Activated CD4-positive, CD25-positive, alpha-beta regulatory T cell treated with anti-CD3 and anti-CD28 coated beads, Interleukin-2, amount 50 U/mL, for 72 hours (primary cell): ENCODE measurements around the gene PHACTR3.
A peak's percentile ranks its signal among the peaks of the same experiment; 100 is the strongest.
"Not testable (repeated sequence)": the region's sequence is repeated elsewhere in the genome, so short reads cannot be mapped to it uniquely, and the experiment has no call there.

Experiments used
- DNase-seq: peaks from one replicate; pipeline ENCODE4 v3.0.0; 2021

PHACTR3 gene

DNA sequence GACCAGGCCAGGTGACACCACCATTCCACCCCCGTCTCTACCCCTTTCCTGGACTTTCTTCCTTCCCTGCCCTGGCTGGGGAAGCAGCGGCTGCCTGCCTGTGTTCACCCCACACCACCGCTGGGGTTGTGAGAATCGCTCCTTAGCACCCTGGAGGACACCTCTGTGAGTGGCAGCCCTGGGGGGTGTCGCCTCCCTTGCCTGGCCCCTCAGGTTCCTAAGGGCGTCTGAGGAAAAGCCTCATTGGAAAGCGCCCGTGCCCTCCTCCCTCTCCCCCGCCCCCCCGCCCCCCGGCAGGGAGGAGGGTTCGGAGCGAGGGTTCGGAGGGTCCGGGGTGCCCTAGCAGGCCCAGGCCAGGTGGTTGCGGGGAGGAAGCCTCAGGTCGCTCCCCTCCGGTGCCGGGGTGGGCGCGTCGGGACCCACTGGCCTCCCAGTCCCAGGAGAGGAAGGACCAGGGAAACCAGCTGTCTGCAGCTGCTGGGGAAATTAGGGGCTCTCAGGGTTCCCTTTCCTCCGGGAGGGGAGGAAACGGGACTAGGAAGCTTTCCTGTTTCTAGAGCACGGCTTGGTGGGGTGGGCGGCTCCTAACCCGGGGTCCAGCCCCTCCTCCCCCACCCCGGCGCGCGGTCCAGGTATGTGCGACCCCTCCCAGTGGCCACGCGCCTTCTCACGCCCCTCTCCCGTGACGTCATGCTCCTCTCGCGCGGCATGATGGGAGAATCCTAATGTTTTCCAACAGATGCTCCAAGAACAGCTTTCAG lies at the start of gene PHACTR3:
Gene PHACTR3, plus strand, starts transcription at position 760 of the 761 bp plus-strand sequence. CDS start 475 bp downstream, outside the sequence.
- no peak for DNase-seq

DNA sequence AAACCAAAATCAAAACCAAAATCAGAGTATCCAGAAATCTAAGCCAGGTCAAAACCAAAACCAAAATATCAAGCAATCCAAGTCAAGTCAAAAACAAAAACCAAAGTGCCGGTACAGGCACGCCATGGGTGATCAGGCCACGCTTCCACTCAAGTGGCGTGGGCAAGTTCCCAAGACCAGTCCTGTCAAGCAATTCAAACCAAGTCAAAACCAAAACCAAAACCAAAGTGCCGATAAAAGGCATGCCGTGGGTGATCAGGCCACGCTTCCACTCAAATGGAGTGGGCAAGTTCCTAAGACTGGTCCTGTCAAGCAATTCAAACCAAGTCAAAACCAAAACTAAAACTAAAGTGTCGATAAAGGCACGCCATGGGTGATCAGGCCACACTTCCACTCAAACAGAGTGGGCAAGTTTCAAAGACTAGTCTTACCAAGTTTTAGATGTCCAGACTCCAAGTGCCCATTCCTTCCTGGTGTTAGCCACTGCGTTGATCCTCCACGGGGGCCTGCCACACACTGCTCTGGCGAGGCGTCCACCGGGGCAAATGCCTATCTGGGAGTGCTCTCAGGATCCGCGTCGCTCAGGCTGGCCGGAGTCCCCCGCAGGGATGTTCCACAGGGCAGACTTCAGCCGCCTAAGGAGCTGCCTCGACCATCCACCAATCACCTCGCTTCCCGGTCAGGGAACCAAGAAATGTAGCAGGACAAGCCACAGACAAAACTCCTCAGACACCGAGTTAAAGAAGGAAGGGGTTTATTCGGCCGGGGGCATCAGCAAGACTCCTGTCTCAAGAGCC lies 46.4 kb upstream of the PHACTR3 start:
- not testable (repeated sequence) for DNase-seq

DNA sequence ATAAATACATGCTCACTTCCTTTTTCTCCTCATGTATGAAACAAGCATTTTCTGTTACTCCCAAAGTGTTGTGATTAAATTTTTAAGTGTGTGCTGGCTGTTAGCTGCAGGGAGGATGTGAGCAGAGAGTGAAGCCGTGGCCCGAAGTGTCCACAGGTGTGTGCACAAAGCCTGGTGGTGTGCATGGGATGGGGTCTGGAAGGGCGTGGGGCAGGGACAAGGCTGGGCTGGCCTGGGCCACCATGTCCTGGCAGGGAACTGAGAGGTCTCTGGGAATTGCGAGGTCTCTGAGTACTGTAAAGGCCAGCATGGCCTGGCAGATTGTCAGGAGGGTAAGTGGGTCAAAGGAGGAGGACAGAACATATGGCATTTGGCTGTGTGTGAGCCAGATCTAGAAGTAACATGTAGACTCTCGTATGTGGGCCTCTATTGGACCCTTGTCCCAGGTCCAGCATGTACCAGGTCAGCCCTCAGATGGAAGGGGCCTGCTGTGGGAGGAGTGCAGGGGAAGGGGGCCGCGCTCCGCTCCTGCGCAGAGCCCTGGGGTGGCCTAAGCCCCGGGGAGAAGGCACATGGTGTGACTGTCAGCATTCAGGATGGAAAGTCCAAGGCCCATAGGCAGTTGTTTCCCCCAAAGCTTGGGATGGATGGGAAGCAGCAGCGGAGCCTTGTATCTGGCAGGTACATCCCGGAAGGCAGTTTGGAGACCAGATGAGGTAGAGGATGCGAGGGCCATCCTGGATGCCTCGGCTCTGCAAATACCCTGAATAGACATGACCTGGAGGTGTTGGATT lies 45.1 kb upstream of the PHACTR3 start:
- no peak for DNase-seq

DNA sequence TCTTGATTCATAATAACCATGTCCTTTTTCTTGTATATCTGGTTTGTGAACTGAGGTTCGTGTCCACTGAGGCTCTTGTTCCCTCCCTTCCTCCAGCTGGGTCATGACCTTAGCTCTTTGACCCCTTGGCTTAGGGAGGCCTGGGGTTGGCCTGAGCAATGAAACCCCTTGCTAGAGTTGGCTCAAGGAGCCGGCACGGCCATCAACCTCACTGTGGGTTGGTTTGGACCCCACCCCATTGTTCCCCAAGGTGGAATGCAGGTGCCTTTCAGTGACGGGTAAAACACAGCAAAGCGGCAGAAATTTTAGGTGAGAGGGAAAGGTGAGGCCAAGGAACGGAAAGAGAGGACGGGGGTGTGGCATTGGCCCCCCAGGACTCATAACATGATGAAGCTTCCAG lies 44.5 kb upstream of the PHACTR3 start:
- no peak for DNase-seq

DNA sequence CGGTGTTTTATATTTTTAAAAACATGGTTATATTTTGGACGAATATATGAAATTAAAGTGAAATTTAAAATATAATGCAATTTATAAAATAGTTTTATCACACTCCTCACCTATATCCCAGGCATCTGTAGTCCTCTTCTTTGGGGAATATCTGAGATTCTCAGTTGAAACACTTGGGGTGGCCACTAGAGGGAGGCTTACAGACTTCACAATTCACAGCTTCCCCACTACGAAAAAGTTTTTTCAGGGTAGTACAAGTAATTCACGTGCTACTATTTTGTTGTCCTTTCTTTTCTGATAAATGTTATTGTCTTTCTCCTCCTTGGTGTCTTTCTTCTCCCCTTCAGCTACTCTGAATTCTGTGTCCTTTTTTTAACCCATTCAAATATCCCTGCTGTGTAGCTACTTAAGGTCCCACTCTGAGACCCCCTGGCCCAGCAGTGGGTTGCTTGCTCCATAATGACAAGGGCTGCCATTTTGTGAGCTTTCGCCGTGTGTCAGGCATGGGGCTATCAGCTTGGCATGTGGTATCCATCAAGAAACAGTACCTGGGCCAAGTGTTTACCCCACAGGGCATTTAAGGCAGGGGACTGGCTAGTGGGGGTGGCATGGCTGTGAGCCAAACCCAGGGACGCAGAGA lies 43.6 kb upstream of the PHACTR3 start:
- DNase-seq: no peak

DNA sequence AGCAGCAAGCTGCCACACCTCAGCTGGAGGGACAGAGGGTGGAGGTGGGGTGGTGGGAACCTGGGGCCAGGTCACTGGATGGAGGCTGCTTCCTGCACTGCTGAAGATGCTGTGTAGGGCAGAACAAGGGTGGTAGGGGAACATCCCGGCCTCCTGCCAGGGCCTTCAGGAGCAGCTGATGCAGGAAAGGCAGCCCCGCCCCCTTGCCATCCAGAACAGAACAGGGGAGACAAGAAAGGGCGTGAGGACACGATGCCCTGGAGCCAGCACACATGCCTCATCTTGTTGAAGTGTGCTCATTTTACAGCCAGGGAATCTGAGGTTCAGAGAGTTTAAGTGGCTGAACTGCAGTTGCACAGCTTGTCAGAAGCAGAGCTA lies 43.1 kb upstream of the PHACTR3 start:
- no peak for DNase-seq

DNA sequence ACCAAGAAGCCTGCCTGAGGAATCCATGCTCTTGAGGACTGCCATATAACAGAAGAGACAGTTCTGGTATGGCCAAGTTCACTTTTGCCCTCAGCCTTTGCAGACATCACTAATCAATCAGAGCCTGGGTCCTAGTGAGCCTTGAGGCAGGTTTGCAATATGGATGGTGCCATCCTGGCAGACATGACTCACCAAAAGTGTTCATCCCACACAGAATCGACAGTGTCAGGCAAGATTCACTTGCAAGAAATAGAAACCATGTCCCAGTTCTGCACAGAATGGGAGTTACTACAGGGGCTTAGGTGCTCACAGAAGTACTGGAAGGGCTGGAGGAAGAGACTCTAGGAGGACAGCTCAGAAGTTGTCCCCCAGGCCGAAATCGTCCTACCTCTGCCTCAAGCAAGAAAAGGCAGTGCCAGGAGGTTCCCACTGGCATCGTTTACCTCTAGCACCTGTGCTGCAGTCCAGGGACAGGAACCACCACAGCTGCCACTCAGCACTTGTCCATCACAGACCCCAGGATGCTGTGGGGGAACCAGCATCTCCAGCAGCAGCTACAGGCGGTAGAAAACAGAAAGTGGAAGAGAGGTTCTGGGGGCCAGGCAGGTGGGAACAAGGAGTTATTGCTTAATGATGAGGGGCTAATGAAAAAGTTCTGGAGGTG lies 42.6 kb upstream of the PHACTR3 start:
- no peak for DNase-seq

DNA sequence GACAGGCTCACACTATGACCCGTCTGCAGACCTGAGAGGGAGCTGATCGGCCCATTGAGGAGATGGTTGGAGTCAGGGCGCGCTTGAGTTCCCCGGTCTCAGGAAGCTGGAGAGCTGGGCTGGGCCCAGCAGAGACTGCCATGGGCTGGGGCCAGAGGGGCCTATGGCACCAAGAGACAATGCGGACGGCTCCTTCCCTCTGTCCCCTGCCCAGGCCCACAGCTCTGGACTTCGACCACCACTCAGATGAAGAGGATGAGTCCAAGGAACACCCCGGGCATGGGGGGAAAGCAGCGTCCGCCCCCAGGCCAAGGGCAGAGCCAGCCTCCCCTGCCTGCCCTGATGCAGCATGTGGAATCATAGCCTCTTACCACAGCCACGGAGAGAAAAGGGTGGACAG lies 40.2 kb upstream of the PHACTR3 start:
- DNase-seq: no peak

DNA sequence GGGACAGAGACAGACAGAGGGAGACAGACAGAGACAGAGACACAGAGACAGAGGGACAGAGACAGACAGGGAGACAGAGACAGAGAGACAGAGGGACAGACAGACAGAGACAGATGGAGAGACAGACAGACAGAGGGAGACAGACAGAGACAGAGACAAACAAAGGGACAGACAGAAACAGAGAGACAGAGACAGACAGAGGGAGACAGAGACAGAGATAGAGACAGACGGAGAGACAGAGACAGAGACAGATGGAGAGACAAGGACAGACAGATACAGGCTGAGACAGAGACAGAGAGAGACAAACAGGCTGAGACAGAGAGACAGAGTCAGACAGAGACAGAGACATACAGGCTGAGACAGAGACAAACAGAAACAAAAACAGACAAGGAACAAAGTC lies 39.4 kb upstream of the PHACTR3 start:
- no peak for DNase-seq

DNA sequence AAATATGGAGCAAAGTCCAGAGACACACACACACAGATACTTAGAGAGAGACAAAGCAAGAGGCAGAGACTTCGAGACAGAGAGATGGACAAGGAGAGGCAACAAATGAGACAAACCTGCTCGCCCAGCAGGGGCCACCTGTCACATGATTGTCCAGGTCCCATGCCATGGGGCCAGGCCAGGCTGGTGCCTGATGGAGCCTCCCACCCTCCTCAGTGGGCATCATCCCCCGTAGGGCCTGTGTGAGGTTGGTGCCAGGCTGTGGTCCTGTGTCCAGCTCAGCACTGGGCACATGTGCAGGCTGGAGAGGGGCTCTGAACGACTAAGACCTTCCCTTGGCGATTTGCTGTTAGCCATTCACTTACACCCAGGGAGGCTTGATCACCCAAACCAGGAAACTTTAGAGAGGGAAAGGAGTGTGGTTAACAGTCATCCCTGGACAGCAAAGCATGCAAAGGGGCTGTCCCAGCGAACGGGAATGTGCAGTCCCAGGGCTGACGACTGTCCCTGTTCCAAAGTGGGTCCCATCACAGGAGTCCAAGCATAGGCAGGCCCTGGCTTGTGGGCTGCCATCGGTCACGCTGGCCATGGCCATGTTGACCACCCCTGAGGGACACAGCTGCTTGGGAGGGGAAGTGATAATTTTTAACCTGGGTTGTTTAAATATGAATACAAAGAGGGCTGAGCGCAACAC lies 38.4 kb upstream of the PHACTR3 start:
- no peak for DNase-seq

DNA sequence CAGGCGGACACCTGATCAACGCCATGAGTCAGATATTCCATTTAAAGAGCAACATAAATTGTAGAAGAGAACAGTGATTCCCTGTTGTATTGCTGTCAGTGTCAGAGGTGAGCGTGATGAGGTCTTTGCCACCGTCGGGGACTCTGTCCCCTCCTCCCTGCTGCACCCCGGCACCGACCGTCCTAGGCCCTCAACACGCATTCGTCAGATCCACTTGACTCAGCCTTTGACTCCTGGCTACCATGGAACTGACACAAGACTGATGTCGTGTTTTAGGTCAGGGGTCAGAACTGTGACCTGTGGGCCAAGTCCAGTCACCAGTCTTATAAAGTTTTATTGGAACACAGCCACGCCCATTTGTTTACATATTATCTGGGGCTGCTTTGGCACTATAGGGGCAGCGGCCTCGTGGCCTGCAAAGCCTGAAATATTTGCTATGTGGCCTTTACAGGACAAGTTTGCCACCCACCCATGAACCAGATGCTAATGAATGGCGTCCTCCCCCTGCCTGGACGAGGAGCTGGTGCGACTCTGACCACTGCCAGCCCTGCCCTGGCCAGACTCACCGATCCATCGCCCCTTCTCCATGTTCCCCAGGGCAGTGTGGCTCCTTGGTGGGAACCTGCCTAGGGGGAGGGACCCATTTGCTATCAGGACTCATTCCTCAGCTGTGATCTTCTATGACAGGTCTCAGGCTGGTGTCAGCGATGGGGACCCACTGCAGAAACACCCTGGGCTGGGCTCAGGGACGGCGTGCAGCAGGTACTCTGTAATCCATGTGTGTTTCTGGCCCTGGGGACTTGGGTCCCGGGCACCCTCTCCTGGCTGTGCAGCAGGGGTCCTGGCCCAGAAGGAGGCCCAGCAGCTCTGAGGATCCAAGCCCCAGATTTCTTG lies 37.5 kb upstream of the PHACTR3 start:
- DNase-seq: no peak

DNA sequence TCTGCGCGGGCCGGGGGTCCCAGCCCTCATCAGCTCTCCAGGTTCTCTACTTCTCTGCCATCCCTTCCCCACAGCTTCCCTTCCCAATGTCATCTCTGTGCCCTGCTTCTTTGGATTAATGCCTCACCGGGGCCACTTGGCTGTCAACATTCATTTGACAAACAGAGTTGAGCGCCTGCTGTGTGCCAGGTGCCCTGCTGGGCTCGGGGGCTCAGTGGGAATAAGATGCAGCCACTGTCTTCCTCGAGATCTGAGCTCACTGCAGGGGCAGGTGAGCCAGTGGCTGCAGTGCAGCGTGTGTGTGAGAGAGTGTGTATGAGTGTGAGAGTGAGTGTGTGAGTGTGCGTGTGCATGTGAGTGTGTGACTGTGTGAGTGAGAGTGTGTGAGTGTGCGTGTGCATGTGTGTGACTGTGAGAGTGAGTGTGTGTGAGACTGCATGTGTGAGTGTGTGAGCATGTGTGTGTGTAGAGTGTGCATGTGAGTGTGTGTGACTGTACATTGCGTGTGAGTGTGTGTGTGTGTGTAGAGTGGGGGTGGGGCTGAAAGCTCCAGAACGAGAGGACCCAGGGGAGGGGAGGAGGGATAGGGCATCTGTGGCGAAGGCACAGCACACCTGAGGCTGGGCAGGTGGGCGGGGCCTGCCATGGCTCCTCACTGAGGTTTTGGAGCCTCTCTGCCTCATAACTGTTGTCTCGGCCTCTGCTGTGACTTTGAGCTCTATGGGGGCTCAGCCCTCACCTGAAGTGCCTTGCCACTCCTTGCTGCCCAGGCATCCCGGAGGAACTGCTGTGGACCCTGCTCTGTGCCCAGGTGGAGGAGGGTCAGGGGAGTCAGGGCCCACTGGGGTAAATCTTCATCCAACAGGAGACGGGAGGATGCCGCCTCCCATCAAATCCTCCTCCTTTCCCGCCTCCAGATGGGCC lies 36.5 kb upstream of the PHACTR3 start:
- no peak for DNase-seq

DNA sequence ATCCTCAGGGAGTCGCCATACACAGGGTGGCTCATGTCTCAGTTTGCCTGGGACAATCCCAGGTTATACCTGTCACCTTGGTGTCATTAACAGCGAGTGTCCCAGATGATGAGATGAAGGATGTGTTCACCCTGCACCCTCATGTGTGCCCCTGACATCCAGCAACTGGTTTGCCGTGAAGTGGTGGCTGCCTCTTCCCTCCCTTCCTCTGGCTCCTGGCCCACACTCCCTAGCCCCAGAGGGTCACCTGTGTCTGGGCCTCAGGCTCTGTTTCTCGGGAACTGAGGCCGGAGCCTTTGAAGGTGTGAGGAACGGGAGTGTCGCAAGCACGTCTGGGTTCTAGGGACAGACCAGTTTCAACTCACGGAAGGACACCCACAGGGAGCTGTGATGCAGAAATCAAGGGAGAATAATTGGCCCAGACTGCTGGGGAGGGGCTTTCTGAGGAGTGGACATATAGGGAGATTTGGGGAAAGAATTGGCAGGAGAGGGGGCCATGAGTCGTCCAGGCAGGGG lies 35.8 kb upstream of the PHACTR3 start:
- DNase-seq: no peak

DNA sequence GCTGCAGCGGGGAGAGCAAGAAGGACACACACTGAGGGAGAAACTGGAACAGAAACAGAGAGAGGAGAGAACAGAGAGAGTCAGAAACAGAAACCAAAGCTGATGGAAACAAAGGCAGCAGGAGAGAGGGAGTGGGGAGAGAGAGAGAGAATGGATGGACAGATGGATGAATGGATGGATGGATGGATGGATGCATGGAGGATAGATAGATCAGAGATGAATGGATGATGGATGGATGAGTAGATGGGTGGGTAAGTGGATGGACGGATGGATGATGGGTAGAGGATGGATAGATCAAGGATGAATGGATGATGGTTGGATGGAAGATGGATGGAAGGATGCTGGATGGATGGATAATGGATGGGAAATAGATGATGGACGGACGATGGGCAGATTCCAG lies 35.0 kb upstream of the PHACTR3 start:
- no peak for DNase-seq

DNA sequence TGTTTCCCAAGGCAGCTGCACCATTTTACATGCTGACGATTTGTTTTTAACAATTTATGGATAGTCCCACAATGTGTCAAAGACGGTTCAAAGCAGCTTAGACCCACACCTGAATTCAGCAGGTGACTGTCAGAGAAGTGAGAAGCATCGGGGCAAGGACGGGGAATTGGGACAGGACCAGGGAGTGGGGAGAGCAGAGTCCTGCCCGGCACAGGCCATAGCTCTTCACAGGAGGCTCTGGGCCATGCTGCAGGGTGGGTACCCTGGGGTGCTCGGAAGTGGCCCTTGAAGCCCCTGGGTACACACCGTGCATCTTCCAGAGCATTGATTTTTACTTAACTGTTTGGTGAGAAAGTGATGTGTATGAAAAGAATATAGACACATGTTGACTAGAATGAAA lies 33.2 kb upstream of the PHACTR3 start:
- no peak for DNase-seq

DNA sequence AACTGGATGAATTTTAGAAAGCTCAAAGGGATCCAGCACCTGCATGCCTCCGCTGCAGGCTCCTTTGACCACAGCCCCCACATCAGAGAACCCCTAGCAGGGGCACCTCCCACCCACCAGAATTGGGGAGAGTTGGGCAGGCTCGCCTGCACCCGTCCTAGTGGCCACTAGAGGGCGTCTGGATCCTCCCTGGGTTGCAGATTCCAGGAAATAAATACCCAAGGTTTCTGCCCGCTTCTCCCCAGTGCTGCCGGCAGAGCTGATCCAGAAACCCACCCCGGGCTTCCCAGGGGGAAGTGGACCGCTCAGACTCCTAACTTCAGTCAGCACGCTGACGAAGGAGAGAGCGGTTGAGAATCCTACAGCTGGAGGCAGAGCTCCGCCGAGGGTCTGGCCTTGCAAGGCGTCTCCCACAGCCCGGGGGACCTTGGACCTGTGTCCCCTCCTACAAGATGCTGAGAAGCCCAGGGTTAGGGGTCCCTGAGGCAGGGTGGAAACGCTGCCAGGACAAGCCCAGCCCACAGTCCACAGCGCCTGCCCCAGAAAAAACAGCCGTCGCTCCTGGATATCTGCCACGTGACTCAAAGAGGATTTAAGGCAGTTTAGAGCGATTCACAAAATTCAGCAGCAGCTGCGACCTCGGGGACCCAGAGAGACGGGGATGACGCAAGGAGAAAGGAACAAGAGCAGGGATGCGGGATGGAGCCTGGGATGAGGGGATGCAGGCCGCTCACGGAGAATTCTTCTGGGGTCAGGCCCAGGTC lies 32.6 kb upstream of the PHACTR3 start:
- DNase-seq: peak; percentile 57

DNA sequence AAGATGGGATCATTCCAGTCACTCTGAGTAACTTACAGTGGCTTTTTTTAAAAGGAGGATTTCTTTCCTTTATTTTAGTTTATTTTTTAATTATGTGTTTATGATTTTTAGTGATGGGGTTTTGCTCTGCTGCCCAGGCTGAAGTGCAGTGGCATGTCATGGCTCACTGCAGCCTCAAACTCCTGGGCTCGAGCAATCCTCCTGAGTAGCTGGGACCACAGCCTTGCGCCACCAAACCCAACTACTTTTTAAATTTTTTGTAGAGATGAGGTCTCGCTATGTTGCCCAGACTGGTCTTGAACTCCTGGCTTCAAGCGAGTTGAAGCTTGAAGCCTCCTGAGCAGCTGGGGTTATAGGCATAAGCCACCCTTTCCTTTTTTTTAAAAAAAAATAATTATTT lies 31.8 kb upstream of the PHACTR3 start:
- no peak for DNase-seq

DNA sequence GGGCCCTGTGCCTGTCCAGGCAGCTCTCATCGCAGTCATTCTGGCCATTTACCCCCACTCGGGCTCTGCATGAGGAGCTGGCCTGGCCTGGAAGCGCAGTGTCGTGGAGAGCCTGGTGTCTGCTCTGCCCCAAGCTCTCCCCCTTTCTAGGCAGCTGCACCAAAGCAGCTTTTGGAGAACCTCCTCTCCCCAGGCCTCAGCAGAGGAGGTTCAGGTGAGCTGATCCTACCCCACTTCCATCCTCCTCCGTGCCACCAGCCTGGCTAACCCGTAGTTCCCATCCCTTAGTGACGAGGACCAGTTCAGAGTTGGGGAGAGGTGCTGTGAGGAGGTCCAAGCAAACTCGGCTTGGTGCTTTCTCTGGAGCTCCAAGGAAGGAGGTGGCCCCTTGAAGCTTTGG lies 30.5 kb upstream of the PHACTR3 start:
- no peak for DNase-seq

DNA sequence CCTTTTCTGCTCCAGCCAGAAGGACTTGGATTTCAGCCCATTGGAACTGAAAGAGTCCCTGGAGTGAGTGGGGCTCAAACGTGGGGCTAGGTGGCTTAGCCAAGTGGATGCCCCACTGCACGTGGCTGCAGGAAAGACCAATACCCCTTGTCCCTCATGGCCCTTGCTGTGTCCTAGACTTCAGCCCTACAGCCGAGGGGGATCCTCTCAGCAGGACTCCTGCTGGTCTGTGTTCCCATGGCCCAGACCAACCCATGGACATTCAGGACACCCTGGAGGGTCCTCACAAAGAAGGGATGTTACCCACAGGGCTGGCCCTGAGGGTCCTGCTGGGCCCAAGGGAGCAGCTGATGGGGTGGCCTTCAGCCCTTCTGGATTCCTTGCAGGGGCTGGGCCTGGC lies 30.0 kb upstream of the PHACTR3 start:
- no peak for DNase-seq
